ENCODE results near the gene RFX8.

RFX8 gene

GRCh38 chr2:101371636-101372035 lies 103.3 kb downstream of the RFX8 start:
- Histone ChIP-seq H3K27me3 (ENCODE audit: low read length) (no peaks in the 10 kb centered on the region), H2AFZ (ENCODE audit: low read depth, low read length, severe bottlenecking) (no peak overlapping the region), H3K9me3 (ENCODE audit: insufficient read depth, low read length) (no peaks in the 10 kb centered on the region), H3K4me3 (ENCODE audit: insufficient read depth, low read length, poor library complexity, severe bottlenecking) (no peak overlapping the region), H3F3A (ENCODE audit: insufficient read depth) (no peaks in the 10 kb centered on the region), H3K9me2 (replicated peaks; ENCODE audit: insufficient read depth, low read length) (no peaks in the 10 kb centered on the region), H3K36me3 (ENCODE audit: low read length) (no peaks in the 10 kb centered on the region), H4K20me1 (ENCODE audit: low read depth, low read length) (no peaks in the 10 kb centered on the region), H3K27ac (ENCODE audit: low read depth, low read length) (no peak overlapping the region), H3K4me2 (ENCODE audit: low read depth, low read length, poor library complexity, severe bottlenecking) (no peak overlapping the region), H3K79me2 (ENCODE audit: insufficient read depth, low read length) (no peaks in the 10 kb centered on the region), H3K9ac (ENCODE audit: low read length) (no peak overlapping the region)
- no peak for TF ChIP-seq EZH2phosphoT487 (conservative IDR thresholded peaks at IDR 0.05; ENCODE audit: low read length)
- TF ChIP-seq, protein P1, sequence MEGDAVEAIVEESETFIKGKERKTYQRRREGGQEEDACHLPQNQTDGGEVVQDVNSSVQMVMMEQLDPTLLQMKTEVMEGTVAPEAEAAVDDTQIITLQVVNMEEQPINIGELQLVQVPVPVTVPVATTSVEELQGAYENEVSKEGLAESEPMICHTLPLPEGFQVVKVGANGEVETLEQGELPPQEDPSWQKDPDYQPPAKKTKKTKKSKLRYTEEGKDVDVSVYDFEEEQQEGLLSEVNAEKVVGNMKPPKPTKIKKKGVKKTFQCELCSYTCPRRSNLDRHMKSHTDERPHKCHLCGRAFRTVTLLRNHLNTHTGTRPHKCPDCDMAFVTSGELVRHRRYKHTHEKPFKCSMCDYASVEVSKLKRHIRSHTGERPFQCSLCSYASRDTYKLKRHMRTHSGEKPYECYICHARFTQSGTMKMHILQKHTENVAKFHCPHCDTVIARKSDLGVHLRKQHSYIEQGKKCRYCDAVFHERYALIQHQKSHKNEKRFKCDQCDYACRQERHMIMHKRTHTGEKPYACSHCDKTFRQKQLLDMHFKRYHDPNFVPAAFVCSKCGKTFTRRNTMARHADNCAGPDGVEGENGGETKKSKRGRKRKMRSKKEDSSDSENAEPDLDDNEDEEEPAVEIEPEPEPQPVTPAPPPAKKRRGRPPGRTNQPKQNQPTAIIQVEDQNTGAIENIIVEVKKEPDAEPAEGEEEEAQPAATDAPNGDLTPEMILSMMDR (IDR thresholded peaks at IDR 0.05; ENCODE audit: insufficient read depth, low read length, poor library complexity, severe bottlenecking) = no peak

DNA sequence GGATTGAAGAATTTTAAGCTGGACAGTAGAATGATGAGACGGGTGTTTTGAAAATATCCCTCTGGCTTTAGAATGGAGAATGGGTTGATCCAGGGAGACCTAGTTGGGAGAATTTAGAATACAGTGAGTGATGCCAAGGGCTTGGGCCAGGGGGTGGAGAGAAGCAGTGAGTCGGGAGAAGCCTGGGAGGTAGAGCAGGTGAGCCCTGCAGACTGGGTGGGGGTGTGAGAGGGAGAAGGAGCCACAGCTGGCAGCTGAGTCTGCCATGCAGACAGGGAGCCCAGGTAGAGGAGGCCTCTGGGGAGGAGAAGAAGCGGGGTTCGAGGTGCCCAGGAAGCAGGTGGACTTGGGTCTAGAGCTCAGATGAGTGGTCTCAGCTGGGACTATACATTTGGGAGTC lies 105.8 kb downstream of the RFX8 start:
- Histone ChIP-seq H3K27ac (ENCODE audit: low read depth, low read length) (no peak overlapping the region), H3K79me2 (ENCODE audit: insufficient read depth, low read length) (no peaks in the 10 kb centered on the region), H3K9me2 (replicated peaks; ENCODE audit: insufficient read depth, low read length) (no peaks in the 10 kb centered on the region), H3K4me2 (ENCODE audit: low read depth, low read length, poor library complexity, severe bottlenecking) (no peak overlapping the region), H3K9ac (ENCODE audit: low read length) (no peak overlapping the region), H2AFZ (ENCODE audit: low read depth, low read length, severe bottlenecking) (no peak overlapping the region), H4K20me1 (ENCODE audit: low read depth, low read length) (no peaks in the 10 kb centered on the region), H3K4me3 (ENCODE audit: insufficient read depth, low read length, poor library complexity, severe bottlenecking) (no peak overlapping the region), H3F3A (ENCODE audit: insufficient read depth) (no peaks in the 10 kb centered on the region), H3K36me3 (ENCODE audit: low read length) (no peaks in the 10 kb centered on the region), H3K27me3 (ENCODE audit: low read length) (no peaks in the 10 kb centered on the region), H3K9me3 (ENCODE audit: insufficient read depth, low read length) (no peaks in the 10 kb centered on the region)
- TF ChIP-seq, protein P1 (IDR thresholded peaks at IDR 0.05; ENCODE audit: insufficient read depth, low read length, poor library complexity, severe bottlenecking) = no peak
- no peak for TF ChIP-seq EZH2phosphoT487 (conservative IDR thresholded peaks at IDR 0.05; ENCODE audit: low read length)

DNA sequence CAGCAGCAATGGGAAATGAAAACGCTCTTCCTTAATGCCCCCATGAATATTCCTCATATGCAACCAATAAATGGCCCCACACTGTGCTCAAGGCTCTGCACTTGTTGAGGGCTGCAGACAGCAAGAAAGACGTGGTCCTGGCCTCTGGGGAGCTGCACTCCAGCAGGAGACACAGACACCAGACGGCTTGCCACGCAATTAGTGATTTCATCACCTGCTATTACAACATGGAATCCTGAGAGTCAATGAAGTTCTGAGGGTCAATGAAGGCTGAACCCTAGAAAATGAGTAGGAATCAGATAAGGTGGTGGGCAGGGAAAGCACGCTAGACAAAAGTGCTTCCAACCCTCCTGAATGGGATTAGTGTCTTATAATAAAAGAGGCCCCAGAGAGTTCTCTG lies 106.5 kb downstream of the RFX8 start:
- no peak overlapping the region for H2AFZ ChIP-seq (ENCODE audit: low read depth, low read length, severe bottlenecking)
- H3K4me3 ChIP-seq (ENCODE audit: insufficient read depth, low read length, poor library complexity, severe bottlenecking) = no peak overlapping the region
- H3K9me3 ChIP-seq (ENCODE audit: insufficient read depth, low read length) = no peaks in the 10 kb centered on the region
- H4K20me1 ChIP-seq (ENCODE audit: low read depth, low read length) = no peaks in the 10 kb centered on the region
- H3K36me3 ChIP-seq (ENCODE audit: low read length) = no peaks in the 10 kb centered on the region
- H3F3A ChIP-seq (ENCODE audit: insufficient read depth) = no peaks in the 10 kb centered on the region
- no peaks in the 10 kb centered on the region for H3K27me3 ChIP-seq (ENCODE audit: low read length)
- no peaks in the 10 kb centered on the region for H3K9me2 ChIP-seq (replicated peaks; ENCODE audit: insufficient read depth, low read length)
- no peak overlapping the region for H3K4me2 ChIP-seq (ENCODE audit: low read depth, low read length, poor library complexity, severe bottlenecking)
- no peak overlapping the region for H3K9ac ChIP-seq (ENCODE audit: low read length)
- H3K79me2 ChIP-seq (ENCODE audit: insufficient read depth, low read length) = no peaks in the 10 kb centered on the region
- TF ChIP-seq, protein P1 (IDR thresholded peaks at IDR 0.05; ENCODE audit: insufficient read depth, low read length, poor library complexity, severe bottlenecking) = no peak
- TF ChIP-seq EZH2phosphoT487 (conservative IDR thresholded peaks at IDR 0.05; ENCODE audit: low read length) = no peak
- no peak overlapping the region for H3K27ac ChIP-seq (ENCODE audit: low read depth, low read length)

Measured in SU-DHL-6 (cell line).